PC-9 (cell line): ENCODE measurements around the gene MYO5A. TPM values are rescaled to one million over a fixed set of nuclear protein-coding genes. Genes with fewer than 3 reads are reported as not detected.

ENCODE experiments used
- BruUV-seq: library from RNA; stranded (reverse); fragments of 400-500 nt; replicated peaks from 2 replicates; lab custom pipeline; 2021; lab: Mats Ljungman, UMichigan
- CTCF ChIA-PET: fragments of 300-600 bp; sonication (Branson Sonifier 250); formaldehyde crosslinking; loops from one replicate; lab custom pipeline; 2022; ENCODE audit warnings: antibody characterized with exemption; lab: Charles Lee
- POLR2A ChIA-PET: fragments of 300-600 bp; sonication (Branson Sonifier 250); formaldehyde crosslinking; loops from one replicate; lab custom pipeline; 2022; ENCODE audit warnings: antibody characterized with exemption; ENCODE audit not compliant: unreplicated experiment; lab: Charles Lee
- DNase-seq, 2 experiments: peaks; one replicate each; pipeline versions ENCODE4 v3.0.0 to v3.0.0-alpha.2; 2015 to 2022; ENCODE audit warnings: mixed read lengths in 1 of 2
- H2AFZ ChIP-seq: fragments of 200-600 bp; sonication (generic); 2 replicates; pipeline ENCODE4 v1.8.1; 2017; ENCODE audit warnings: antibody characterized with exemption
- H3F3A ChIP-seq: fragments of 200-600 bp; sonication (generic); 2 replicates; pipeline ENCODE4 v1.8.1; 2017; ENCODE audit warnings: antibody characterized with exemption, mild to moderate bottlenecking, low read depth; ENCODE audit not compliant: insufficient read depth
- H3K27ac ChIP-seq: fragments of 200-600 bp; sonication (generic); 2 replicates; pipeline ENCODE4 v1.6.1; 2016; ENCODE audit warnings: mixed run types
- H3K27me3 ChIP-seq: fragments of 200-600 bp; sonication (generic); 2 replicates; pipeline ENCODE4 v1.6.1; 2016; ENCODE audit warnings: low read depth, mixed run types; ENCODE audit not compliant: insufficient read depth
- H3K36me3 ChIP-seq: fragments of 200-600 bp; sonication (generic); 2 replicates; pipeline ENCODE4 v1.6.1; 2016; ENCODE audit warnings: low read depth, mixed run types
- H3K4me1 ChIP-seq: fragments of 200-600 bp; sonication (generic); replicated peaks from 2 replicates; pipeline ENCODE4 v1.6.1; 2016; ENCODE audit warnings: mixed run types; ENCODE audit not compliant: insufficient read depth
- H3K4me2 ChIP-seq: fragments of 200-600 bp; sonication (generic); 2 replicates; pipeline ENCODE4 v1.6.1; 2017; ENCODE audit warnings: mixed run types
- H3K4me3 ChIP-seq: fragments of 200-600 bp; sonication (generic); 2 replicates; pipeline ENCODE4 v1.6.1; 2016; ENCODE audit warnings: mixed run types
- H3K79me2 ChIP-seq: fragments of 200-600 bp; sonication (generic); 2 replicates; pipeline ENCODE4 v1.6.1; 2017; ENCODE audit warnings: low read depth, mixed run types
- H3K9me2 ChIP-seq: fragments of 200-600 bp; sonication (generic); 2 replicates; pipeline ENCODE4 v1.8.1; 2017; ENCODE audit warnings: mild to moderate bottlenecking; ENCODE audit not compliant: insufficient read depth
- H3K9me3 ChIP-seq: fragments of 200-600 bp; sonication (generic); 2 replicates; pipeline ENCODE4 v1.8.1; 2016; ENCODE audit warnings: low read depth; ENCODE audit not compliant: insufficient read depth
- H4K20me1 ChIP-seq: fragments of 200-600 bp; sonication (generic); 2 replicates; pipeline ENCODE4 v1.8.1; 2017; ENCODE audit not compliant: insufficient read depth
- EZH2 ChIP-seq: fragments of 200-600 bp; sonication (generic); IDR thresholded peaks from 2 replicates; pipeline ENCODE4 v1.8.0; 2017; ENCODE audit warnings: antibody characterized with exemption, low read depth
- intact Hi-C: fragments of 100-400 bp; cut with micrococcal nuclease; formaldehyde crosslinking; loops from one replicate; pipeline ENCODE4 v1.10.0; 2022; ENCODE audit not compliant: unreplicated experiment
- total RNA-seq: library from RNA; stranded (reverse); gene quantifications from 2 replicates; pipeline ENCODE4 v1.2.3, GENCODE V29; 2021
- TF ChIP-seq, protein P1 (sequence below): fragments of 200-600 bp; sonication (generic); conservative IDR thresholded peaks from 2 replicates; pipeline ENCODE4 v1.6.1; 2017; ENCODE audit warnings: mixed run types, antibody characterized with exemption, mild to moderate bottlenecking, moderate library complexity

MYO5A gene
- total RNA-seq, 1 experiment from 2014 or later: 10.7 TPM

DNA sequence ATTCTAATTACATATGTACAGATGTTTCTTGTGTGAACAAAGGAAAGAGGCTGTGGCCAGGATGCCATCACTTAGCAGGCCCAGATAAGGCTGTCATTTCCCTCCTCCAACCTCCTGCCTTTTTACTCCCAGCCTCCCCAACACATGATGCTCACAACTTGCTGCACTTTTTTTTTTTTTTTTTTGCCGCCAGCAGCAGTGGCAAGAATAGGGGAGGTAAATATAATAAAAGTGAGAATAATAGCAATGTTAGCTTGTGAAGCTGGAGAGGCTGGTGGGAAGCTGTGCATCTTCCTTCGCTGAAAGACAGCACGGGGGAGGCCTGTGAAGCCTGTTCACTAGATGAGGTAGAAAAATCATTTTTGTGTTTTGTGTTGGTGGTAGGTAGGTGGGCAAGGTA is 190.6 kb downstream of the MYO5A start:
- POLR2A ChIA-PET: no interaction called here
- Histone ChIP-seq H3K27ac (no peak overlapping the region), H3K79me2 (no peaks in the 10 kb centered on the region), H3K4me1 (peaks cover 22% of the 10 kb centered on the region), H3K36me3 (no peaks in the 10 kb centered on the region), H3F3A (0 out of 2 replicates have a peak, but pooled peaks cover 5% of the 10 kb centered on the region), H3K4me3 (no peak overlapping the region), H4K20me1 (no peaks in the 10 kb centered on the region), H3K9me2 (no peaks in the 10 kb centered on the region; the same call in 1 of the 2 replicates), H3K9me3 (no peaks in the 10 kb centered on the region; the same call in 1 of the 2 replicates), H3K4me2 (no peak overlapping the region), H3K27me3 (no peaks in the 10 kb centered on the region), H2AFZ (no peak overlapping the region)
- DNase-seq: no peak
- intact Hi-C loops: no loop called here
- no TSS peak for BruUV-seq
- TF ChIP-seq, protein P1, sequence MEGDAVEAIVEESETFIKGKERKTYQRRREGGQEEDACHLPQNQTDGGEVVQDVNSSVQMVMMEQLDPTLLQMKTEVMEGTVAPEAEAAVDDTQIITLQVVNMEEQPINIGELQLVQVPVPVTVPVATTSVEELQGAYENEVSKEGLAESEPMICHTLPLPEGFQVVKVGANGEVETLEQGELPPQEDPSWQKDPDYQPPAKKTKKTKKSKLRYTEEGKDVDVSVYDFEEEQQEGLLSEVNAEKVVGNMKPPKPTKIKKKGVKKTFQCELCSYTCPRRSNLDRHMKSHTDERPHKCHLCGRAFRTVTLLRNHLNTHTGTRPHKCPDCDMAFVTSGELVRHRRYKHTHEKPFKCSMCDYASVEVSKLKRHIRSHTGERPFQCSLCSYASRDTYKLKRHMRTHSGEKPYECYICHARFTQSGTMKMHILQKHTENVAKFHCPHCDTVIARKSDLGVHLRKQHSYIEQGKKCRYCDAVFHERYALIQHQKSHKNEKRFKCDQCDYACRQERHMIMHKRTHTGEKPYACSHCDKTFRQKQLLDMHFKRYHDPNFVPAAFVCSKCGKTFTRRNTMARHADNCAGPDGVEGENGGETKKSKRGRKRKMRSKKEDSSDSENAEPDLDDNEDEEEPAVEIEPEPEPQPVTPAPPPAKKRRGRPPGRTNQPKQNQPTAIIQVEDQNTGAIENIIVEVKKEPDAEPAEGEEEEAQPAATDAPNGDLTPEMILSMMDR: no peak
- TF ChIP-seq EZH2: no peak
- CTCF ChIA-PET: interaction anchor here (0.6 kb wide), 1 partner anchor 126 kb away, joined by 3 read pairs; no protein-coding TSS in a partner anchor

DNA sequence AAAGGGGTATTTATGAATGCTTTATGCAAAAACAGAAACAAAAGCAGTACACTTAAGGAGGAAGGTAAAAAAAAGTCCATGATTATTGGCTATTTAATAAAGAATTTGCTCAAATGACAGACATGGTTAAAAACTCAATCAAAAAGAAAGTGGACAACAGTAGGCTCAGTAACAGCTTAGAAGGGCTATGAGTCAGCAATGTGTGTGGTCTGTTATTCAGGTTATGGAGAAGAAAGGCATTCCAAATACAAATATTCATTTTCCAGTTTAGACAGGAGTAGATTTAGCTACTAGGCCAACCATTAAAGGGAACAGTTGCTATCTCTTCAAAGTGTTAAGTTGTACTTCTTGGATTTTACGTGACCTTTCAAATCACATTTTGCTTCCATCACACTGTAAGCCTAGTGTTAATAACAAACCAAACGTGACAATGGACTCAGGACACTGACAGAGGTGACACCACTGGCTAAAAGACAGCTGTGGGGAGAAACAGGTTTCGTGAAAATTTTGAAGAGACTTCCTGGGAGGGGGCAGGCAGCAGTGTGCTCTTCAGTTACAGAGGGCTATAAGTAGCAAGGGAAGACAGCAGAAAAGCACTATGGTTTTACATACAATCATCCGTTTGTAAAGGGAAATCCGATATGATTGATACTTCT is 191.4 kb downstream of the MYO5A start:
- DNase-seq: peak in 1 of 2 experiments; percentile 55
- H3K27me3 ChIP-seq: no peaks in the 10 kb centered on the region
- CTCF ChIA-PET: interaction anchor here (0.5 to 0.6 kb wide), 3 partner anchors 126 to 343 kb away, joined by 3 to 6 read pairs (median 3); no protein-coding TSS in a partner anchor
- H3K9me3 ChIP-seq: no peaks in the 10 kb centered on the region; the same call in 1 of the 2 replicates
- no peaks in the 10 kb centered on the region for H3K36me3 ChIP-seq
- TF ChIP-seq EZH2: no peak
- TF ChIP-seq, protein P1: no peak
- H2AFZ ChIP-seq: no peak overlapping the region
- no peaks in the 10 kb centered on the region; the same call in 1 of the 2 replicates for H3K9me2 ChIP-seq
- intact Hi-C loops: no loop called here
- H3K4me2 ChIP-seq: no peak overlapping the region
- H3K27ac ChIP-seq: no peak overlapping the region
- BruUV-seq: no TSS peak
- peaks cover 22% of the 10 kb centered on the region for H3K4me1 ChIP-seq
- H3F3A ChIP-seq: 0 out of 2 replicates have a peak, but pooled peaks cover 5% of the 10 kb centered on the region
- no peaks in the 10 kb centered on the region for H4K20me1 ChIP-seq
- H3K79me2 ChIP-seq: no peaks in the 10 kb centered on the region
- POLR2A ChIA-PET: interaction anchor here (0.6 kb wide), 1 partner anchor 21 kb away, joined by 3 read pairs; no protein-coding TSS in a partner anchor
- H3K4me3 ChIP-seq: no peak overlapping the region

DNA sequence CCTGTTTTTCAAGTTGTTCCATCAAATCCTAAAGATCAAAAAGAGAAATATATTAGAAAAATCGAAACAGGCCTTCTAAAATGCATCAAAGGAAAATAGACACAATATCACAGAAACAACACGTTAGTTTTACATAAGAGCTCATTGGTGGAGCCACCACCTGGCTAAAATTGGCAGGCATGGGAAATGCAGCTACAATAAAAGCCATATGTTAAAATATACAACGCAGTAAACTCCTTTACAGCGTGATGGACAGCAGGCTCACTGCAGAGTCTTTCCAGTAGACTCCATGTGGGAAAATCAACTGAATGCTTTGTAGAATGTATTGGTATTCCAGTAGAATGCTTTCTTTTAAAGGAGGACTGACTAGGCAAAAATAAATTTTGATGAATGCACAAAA is 192.2 kb downstream of the MYO5A start:
- DNase-seq: no peak
- no peak overlapping the region for H3K27ac ChIP-seq
- CTCF ChIA-PET: no interaction called here
- H3K4me1 ChIP-seq: peaks cover 27% of the 10 kb centered on the region
- H2AFZ ChIP-seq: no peak overlapping the region
- H3K4me3 ChIP-seq: no peak overlapping the region
- POLR2A ChIA-PET: no interaction called here
- H3K9me2 ChIP-seq: no peaks in the 10 kb centered on the region; the same call in 1 of the 2 replicates
- no peak overlapping the region for H3K4me2 ChIP-seq
- no TSS peak for BruUV-seq
- no peaks in the 10 kb centered on the region; the same call in 1 of the 2 replicates for H3K9me3 ChIP-seq
- H3F3A ChIP-seq: 0 out of 2 replicates have a peak, but pooled peaks cover 5% of the 10 kb centered on the region
- H3K36me3 ChIP-seq: no peaks in the 10 kb centered on the region
- H3K27me3 ChIP-seq: no peaks in the 10 kb centered on the region
- H4K20me1 ChIP-seq: no peaks in the 10 kb centered on the region
- TF ChIP-seq EZH2: no peak
- TF ChIP-seq, protein P1: no peak
- no peaks in the 10 kb centered on the region for H3K79me2 ChIP-seq
- intact Hi-C loops: no loop called here
